G401 (cell line): ENCODE data around the gene ADGRD1. TPM values are rescaled to one million over a fixed set of nuclear protein-coding genes. Genes with fewer than 3 reads are reported as not detected.

Source experiments
- DNase-seq: peaks from one replicate; pipeline ENCODE4 v3.0.0-alpha.2; 2015; ENCODE audit warnings: low spot score
- in situ Hi-C: cut with HindIII; loops from 2 replicates; pipeline ENCODE4 v1.10.0; 2016; ENCODE audit warnings: low sequenced_read_pairs, mixed read lengths
- total RNA-seq: library from RNA; depleted of rRNA; stranded (reverse); fragments of >200 nt; shearing (Covaris generic); gene quantifications from 2 replicates; pipeline ENCODE4 v1.2.3, GENCODE V29; 2014

ADGRD1 gene
- total RNA-seq, 1 experiment from 2014 or later: 0.51 TPM

DNA sequence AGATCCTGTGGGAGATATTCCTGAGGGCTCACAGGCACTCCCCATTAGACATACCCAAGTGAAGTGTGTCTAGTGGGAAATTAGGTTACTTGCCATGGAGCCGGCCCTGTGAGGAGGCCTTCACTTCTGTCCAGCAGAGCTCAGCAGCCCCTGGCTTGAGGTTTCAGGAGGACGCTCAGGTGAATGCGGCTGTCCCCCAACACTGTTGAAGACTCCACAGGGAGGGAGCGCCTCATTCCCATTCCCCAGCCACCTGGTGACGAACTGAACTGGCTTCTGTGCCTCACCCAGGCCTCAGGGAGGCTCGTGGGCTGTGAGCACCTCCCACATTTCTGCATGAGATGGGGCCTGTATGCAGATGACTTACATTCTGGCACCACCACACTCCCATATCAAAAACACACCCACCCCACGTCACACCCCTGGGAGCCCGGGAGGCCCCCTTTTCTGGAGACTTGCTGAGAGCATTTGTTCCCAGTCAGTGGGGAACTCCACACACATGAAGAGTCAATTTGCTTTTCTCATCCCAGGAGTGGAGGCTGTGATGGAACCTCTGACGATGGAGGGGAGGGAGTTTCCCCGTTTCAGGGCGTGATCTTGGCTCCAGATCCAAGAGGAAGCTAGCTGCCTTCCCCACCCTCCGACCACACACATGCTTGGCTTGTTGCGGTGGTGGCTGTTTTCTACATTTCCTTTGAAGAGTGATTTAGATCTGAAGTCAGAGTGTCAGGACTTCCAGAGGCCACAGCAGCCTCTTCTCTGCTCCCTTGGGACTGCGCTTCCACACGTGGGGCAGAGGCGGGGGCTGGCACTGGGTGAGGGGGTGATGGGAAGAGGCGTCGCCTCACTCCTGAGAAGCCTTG lies 120.7 kb downstream of the ADGRD1 start:
- in situ Hi-C loops: no loop called here
- no peak for DNase-seq

- no peak for DNase-seq
- in situ Hi-C loops: no loop called here
These were observed 121.5 kb downstream of the ADGRD1 start for GRCh38 chr12:131075194-131075593.

GRCh38 chr12:131075611-131076010 lies 121.9 kb downstream of the ADGRD1 start:
- in situ Hi-C loops: no loop called here
- DNase-seq: no peak

GRCh38 chr12:131076296-131076695 lies 122.6 kb downstream of the ADGRD1 start:
- in situ Hi-C loops: no loop called here
- no peak for DNase-seq

GRCh38 chr12:131076791-131077747 lies 123.4 kb downstream of the ADGRD1 start:
- no peak for DNase-seq
- in situ Hi-C loops: no loop called here

GRCh38 chr12:131077931-131078391 lies 124.3 kb downstream of the ADGRD1 start:
- no peak for DNase-seq
- in situ Hi-C loops: no loop called here

GRCh38 chr12:131082290-131083194 lies 128.8 kb downstream of the ADGRD1 start:
- DNase-seq: no peak
- in situ Hi-C loops: no loop called here

DNA sequence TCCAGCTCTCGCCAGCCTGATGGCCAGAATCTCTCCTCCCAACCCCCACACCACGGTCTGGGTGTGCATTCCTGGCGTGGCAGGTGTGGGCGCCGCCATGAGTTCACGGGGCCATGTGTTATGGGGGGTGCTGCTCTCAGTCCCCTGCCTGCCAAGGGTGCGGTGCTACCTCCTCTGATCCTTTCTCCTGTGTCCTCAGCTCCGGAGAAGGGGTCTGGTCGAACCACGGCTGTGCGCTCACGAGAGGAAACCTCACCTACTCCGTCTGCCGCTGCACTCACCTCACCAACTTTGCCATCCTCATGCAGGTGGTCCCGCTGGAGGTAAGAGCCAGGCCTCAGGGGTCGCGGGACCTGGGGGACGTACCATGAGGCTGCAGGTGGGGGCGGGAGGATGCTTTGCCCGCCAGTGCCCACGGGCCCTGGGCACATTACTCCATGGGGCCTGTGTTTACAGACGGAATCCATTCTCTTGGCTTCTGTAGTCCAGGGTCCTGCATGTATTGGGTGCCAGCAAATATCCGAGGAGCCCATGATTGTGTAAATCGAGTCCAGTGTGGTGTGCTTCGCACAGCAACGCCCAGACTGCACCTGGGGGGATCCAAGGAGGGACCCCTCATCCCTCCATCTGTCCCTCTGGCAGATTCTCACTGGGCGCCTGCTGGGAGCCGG lies 130.8 kb downstream of the ADGRD1 start:
- no peak for DNase-seq
- in situ Hi-C loops: no loop called here

- in situ Hi-C loops: no loop called here
- no peak for DNase-seq
These were observed 131.6 kb downstream of the ADGRD1 start for GRCh38 chr12:131085125-131085815.

- in situ Hi-C loops: no loop called here
These were observed 132.3 kb downstream of the ADGRD1 start for GRCh38 chr12:131085816-131086591.

GRCh38 chr12:131087302-131087818 lies 133.7 kb downstream of the ADGRD1 start:
- DNase-seq: no peak
- in situ Hi-C loops: no loop called here

More at GRCh38 chr12:131085816-131086591, 132.3 kb downstream of the ADGRD1 start:
- DNase-seq: no peak

DNA sequence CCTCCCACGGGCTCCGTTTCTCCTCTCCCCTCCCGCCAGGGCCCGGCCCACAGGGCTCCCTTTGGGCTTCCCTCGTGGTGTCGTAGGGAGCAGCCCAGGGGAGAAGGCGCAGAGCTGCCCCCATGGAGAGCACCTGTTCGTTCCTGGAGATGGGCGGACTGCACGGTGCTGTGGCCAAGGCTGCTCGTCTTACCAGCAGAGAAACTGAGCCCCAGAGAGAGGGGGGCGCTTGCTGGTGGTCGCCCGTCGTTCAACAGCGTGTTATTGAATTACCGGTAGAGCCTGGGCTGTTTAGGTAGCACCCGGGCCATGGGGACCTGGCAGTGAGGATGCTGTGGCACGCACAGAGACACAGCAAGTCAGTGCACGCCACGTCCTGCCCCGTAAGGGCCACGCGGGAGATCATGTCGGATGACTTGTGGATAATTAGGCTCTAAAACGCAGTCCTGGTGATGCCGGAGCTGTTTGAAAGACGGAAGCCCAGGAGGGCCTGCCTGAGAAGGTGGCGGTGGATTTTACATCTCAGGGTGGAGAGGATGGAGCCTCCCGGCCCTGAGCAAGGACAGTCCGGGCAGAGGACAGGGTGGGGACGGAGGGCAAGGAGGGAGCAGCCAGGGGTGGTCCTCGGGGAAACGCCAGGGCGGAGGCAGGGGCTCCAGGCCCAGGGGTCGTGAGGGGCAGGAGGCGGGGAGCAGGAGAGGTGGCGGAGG lies 134.4 kb downstream of the ADGRD1 start:
- no peak for DNase-seq
- in situ Hi-C loops: no loop called here

- no peak for DNase-seq
These were observed 135.2 kb downstream of the ADGRD1 start for GRCh38 chr12:131088701-131089530.

GRCh38 chr12:131089531-131090273 lies 136.0 kb downstream of the ADGRD1 start:
- no peak for DNase-seq
- in situ Hi-C loops: no loop called here

More at GRCh38 chr12:131088701-131089530, 135.2 kb downstream of the ADGRD1 start:
- in situ Hi-C loops: no loop called here
